Testis (tissue), 2 donors: Measurements from ENCODE around the gene DPF1.

ENCODE experiments used
- CTCF ChIP-seq, 3 experiments: fragments of 450-650 bp in 2 of 3; fragments of 200-600 bp in 1 of 3; sonication (generic) in 1 of 3; IDR thresholded peaks; one replicate each; pipeline ENCODE4 v1.5.1; 2016 to 2019; ENCODE audit warnings: antibody characterized with exemption in 3 of 3, mild to moderate bottlenecking in 2 of 3, moderate library complexity in 1 of 3
- POLR2A ChIP-seq: fragments of 450-650 bp; IDR thresholded peaks from one replicate; pipeline ENCODE4 v1.6.1; 2017; ENCODE audit warnings: antibody characterized with exemption, mild to moderate bottlenecking, moderate library complexity

GRCh38 chr19:38190061-38190460 lies 34.0 kb downstream of the DPF1 start:
- TF ChIP-seq CTCF (IDR thresholded peaks at IDR 0.05) (no peak), POLR2A (no peak)
